ENCODE measurements around the gene GET4. TPM values are rescaled to one million over a fixed set of nuclear protein-coding genes. Genes with fewer than 3 reads are reported as not detected.

Gene GET4
- polyA plus RNA-seq, 1 of the 3 experiments (the other 2 are of a cell fraction): 63.1 TPM

DNA sequence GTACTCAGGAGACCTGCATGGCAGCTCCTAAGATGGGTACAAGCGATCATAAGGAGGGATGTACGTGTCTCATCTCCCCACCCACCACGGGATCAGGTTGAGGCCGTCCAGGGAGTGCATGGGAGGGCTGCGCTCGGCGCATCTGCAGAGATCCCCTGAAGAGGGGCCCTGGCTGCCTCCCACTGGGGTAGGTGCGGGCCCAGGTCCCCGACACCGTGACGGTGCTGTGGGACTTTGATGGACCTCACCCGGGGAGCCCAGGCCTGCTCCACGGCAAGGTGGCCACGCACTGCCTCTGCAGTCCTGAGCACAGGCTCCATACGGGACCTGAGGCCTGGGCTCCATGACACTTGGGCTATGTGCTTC lies 12.7 kb downstream of the GET4 start:
- H2AFZ ChIP-seq (ENCODE audit: low read depth): no peak overlapping the region
- ChIA-PET CTCF (interaction anchor here (1.9 kb wide), 1 partner anchor 16 kb away, joined by 8 read pairs; no protein-coding TSS in a partner anchor), POLR2A (no interaction called here)
- H3K4me1 ChIP-seq (ENCODE audit: control insufficient read depth in 1 of 2, insufficient read depth in 2 of 2, low read depth in 1 of 2, low read length in 1 of 2): no peaks in the 10 kb centered on the region
- peaks cover 4% of the 10 kb centered on the region for H3F3A ChIP-seq (replicated peaks; ENCODE audit: insufficient read depth)
- no peaks in the 10 kb centered on the region for H3K9me2 ChIP-seq
- H3K4me2 ChIP-seq: no peak overlapping the region
- H3K36me3 ChIP-seq (replicated peaks in 1 of 2; ENCODE audit: control insufficient read depth in 1 of 2, insufficient read depth in 2 of 2, low read length in 1 of 2): peaks cover 11 to 54% of the 10 kb centered on the region in 2 experiments
- H3K27ac ChIP-seq (ENCODE audit: low read depth in 2 of 2, low read length in 1 of 2): no peak overlapping the region
- 94% methylated on average over 13 of the region's 15 CpGs for WGBS (ENCODE audit: low lambda C conversion rate)
- peaks cover 52% of the 10 kb centered on the region for H4K20me1 ChIP-seq (ENCODE audit: insufficient read depth)
- no peak overlapping the region for H3K4me3 ChIP-seq (ENCODE audit: low read depth in 2 of 2, low read length in 1 of 2)
- no peak for DNase-seq
- no peaks in the 10 kb centered on the region for H3K27me3 ChIP-seq (ENCODE audit: insufficient read depth)
- no peaks in the 10 kb centered on the region for H3K9me3 ChIP-seq
- no peak overlapping the region for H3K9ac ChIP-seq
- TF ChIP-seq SMC3 (IDR thresholded peaks at IDR 0.05; ENCODE audit: low read depth, low read length) (no peak), TEAD4 (IDR thresholded peaks at IDR 0.05; ENCODE audit: borderline replicate concordance, insufficient read depth) (no peak), SIN3A (IDR thresholded peaks at IDR 0.05; ENCODE audit: borderline replicate concordance, low read depth, low read length) (no peak), FOXJ3 (CRISPR knock-in tag; IDR thresholded peaks at IDR 0.05) (no peak), FOSL2 (IDR thresholded peaks at IDR 0.05; ENCODE audit: borderline replicate concordance, low read depth) (no peak), RCOR1 (IDR thresholded peaks at IDR 0.05; ENCODE audit: low read length) (no peak), RFX5 (IDR thresholded peaks at IDR 0.05; ENCODE audit: low read length) (no peak), GABPA (IDR thresholded peaks at IDR 0.05; ENCODE audit: low read depth) (no peak), MXI1 (IDR thresholded peaks at IDR 0.05; ENCODE audit: low read depth, low read length) (no peak), JUND (IDR thresholded peaks at IDR 0.05) (no peak), GATA2 (CRISPR knock-in tag; IDR thresholded peaks at IDR 0.05) (no peak)
- TF ChIP-seq, protein P1, sequence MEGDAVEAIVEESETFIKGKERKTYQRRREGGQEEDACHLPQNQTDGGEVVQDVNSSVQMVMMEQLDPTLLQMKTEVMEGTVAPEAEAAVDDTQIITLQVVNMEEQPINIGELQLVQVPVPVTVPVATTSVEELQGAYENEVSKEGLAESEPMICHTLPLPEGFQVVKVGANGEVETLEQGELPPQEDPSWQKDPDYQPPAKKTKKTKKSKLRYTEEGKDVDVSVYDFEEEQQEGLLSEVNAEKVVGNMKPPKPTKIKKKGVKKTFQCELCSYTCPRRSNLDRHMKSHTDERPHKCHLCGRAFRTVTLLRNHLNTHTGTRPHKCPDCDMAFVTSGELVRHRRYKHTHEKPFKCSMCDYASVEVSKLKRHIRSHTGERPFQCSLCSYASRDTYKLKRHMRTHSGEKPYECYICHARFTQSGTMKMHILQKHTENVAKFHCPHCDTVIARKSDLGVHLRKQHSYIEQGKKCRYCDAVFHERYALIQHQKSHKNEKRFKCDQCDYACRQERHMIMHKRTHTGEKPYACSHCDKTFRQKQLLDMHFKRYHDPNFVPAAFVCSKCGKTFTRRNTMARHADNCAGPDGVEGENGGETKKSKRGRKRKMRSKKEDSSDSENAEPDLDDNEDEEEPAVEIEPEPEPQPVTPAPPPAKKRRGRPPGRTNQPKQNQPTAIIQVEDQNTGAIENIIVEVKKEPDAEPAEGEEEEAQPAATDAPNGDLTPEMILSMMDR (IDR thresholded peaks at IDR 0.05): no peak
- TF ChIP-seq, protein P2, sequence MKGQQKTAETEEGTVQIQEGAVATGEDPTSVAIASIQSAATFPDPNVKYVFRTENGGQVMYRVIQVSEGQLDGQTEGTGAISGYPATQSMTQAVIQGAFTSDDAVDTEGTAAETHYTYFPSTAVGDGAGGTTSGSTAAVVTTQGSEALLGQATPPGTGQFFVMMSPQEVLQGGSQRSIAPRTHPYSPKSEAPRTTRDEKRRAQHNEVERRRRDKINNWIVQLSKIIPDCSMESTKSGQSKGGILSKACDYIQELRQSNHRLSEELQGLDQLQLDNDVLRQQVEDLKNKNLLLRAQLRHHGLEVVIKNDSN (IDR thresholded peaks at IDR 0.05; ENCODE audit: borderline replicate concordance, low read depth): no peak
- TF ChIP-seq, protein P3, sequence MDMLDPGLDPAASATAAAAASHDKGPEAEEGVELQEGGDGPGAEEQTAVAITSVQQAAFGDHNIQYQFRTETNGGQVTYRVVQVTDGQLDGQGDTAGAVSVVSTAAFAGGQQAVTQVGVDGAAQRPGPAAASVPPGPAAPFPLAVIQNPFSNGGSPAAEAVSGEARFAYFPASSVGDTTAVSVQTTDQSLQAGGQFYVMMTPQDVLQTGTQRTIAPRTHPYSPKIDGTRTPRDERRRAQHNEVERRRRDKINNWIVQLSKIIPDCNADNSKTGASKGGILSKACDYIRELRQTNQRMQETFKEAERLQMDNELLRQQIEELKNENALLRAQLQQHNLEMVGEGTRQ (IDR thresholded peaks at IDR 0.05; ENCODE audit: borderline replicate concordance, low read depth, low read length): no peak
- TF ChIP-seq, protein P4, sequence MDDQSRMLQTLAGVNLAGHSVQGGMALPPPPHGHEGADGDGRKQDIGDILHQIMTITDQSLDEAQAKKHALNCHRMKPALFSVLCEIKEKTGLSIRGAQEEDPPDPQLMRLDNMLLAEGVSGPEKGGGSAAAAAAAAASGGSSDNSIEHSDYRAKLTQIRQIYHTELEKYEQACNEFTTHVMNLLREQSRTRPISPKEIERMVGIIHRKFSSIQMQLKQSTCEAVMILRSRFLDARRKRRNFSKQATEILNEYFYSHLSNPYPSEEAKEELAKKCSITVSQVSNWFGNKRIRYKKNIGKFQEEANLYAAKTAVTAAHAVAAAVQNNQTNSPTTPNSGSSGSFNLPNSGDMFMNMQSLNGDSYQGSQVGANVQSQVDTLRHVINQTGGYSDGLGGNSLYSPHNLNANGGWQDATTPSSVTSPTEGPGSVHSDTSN (IDR thresholded peaks at IDR 0.05): no peak
- TF ChIP-seq, protein P5, sequence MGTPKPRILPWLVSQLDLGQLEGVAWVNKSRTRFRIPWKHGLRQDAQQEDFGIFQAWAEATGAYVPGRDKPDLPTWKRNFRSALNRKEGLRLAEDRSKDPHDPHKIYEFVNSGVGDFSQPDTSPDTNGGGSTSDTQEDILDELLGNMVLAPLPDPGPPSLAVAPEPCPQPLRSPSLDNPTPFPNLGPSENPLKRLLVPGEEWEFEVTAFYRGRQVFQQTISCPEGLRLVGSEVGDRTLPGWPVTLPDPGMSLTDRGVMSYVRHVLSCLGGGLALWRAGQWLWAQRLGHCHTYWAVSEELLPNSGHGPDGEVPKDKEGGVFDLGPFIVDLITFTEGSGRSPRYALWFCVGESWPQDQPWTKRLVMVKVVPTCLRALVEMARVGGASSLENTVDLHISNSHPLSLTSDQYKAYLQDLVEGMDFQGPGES (IDR thresholded peaks at IDR 0.05; ENCODE audit: low read depth, low read length): no peak
- peaks cover 54% of the 10 kb centered on the region for H3K79me2 ChIP-seq (ENCODE audit: insufficient read depth)
